Peyer's patch (tissue), 4 donors: ENCODE data around the gene SNX18.

Experiments used
- POLR2A ChIP-seq, 2 donors: fragments of 450-650 bp; IDR thresholded peaks; one replicate each; pipeline ENCODE4 v1.5.1; 2017; ENCODE audit warnings: antibody characterized with exemption in 2 of 2, mild to moderate bottlenecking in 2 of 2, moderate library complexity in 2 of 2
- TF ChIP-seq, protein P1 (sequence below), 6 experiments: fragments of 450-650 bp in 4 of 6; fragments of 200-600 bp in 2 of 6; sonication (generic) in 1 of 6; IDR thresholded peaks; one replicate each; pipeline ENCODE4 v1.5.1; 2017 to 2019; ENCODE audit warnings: antibody characterized with exemption in 6 of 6, mild to moderate bottlenecking in 3 of 6, moderate library complexity in 1 of 6

DNA sequence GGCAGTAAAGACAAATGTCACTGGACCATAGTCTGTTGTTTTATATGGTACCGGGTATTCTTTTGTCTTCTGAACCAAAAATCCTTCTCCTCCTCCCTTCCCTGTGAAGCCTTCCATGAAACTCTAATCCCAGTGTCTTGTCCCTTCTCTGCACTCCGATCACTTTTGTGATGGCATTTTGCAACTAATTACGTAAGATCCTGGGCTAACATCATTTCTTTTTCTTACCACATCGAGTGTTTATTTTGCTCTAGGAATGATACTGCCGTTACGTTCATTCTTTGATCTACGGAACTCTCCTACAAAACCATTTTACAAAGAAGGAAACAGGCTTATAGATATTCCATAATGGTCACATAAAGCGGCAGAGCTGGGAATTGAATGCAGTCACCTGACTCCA lies 33.7 kb downstream of the SNX18 start:
- TF ChIP-seq, protein P1, sequence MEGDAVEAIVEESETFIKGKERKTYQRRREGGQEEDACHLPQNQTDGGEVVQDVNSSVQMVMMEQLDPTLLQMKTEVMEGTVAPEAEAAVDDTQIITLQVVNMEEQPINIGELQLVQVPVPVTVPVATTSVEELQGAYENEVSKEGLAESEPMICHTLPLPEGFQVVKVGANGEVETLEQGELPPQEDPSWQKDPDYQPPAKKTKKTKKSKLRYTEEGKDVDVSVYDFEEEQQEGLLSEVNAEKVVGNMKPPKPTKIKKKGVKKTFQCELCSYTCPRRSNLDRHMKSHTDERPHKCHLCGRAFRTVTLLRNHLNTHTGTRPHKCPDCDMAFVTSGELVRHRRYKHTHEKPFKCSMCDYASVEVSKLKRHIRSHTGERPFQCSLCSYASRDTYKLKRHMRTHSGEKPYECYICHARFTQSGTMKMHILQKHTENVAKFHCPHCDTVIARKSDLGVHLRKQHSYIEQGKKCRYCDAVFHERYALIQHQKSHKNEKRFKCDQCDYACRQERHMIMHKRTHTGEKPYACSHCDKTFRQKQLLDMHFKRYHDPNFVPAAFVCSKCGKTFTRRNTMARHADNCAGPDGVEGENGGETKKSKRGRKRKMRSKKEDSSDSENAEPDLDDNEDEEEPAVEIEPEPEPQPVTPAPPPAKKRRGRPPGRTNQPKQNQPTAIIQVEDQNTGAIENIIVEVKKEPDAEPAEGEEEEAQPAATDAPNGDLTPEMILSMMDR (IDR thresholded peaks at IDR 0.05), result no peak
- no peak for TF ChIP-seq POLR2A (IDR thresholded peaks at IDR 0.05)
